H1 (cell line): Measurements from ENCODE around the gene THRB. TPM values are rescaled to one million over a fixed set of nuclear protein-coding genes. Genes with fewer than 3 reads are reported as not detected.

ENCODE experiments used
- EP300 ChIP-seq, 2 experiments: IDR thresholded peaks; 1 replicate in 1 of 2; 2 replicates in 1 of 2; pipeline ENCODE4 v1.6.1; 2011 to 2012; ENCODE audit warnings: low read depth in 2 of 2, low read length in 2 of 2, mild to moderate bottlenecking in 2 of 2, borderline replicate concordance in 1 of 2, inconsistent platforms in 1 of 2, moderate library complexity in 1 of 2
- POLR2AphosphoS5 ChIP-seq: IDR thresholded peaks from 2 replicates; pipeline ENCODE4 v1.6.1; 2011; ENCODE audit warnings: low read depth, low read length
- RFX5 ChIP-seq: IDR thresholded peaks from 2 replicates; pipeline ENCODE4 v1.6.1; 2011; ENCODE audit warnings: low read depth, low read length, improper control_type of control experiment, borderline replicate concordance
- SP2 ChIP-seq: IDR thresholded peaks from 2 replicates; pipeline ENCODE4 v1.6.1; 2012; ENCODE audit warnings: mild to moderate bottlenecking, low read length, inconsistent platforms
- polyA plus RNA-seq, 7 experiments: library from polyadenylated mRNA; depleted of rRNA in 3 of 7; stranded (reverse) in 5 of 7; unstranded in 2 of 7; fragments of >200 nt in 5 of 7; fragments of 200-250 nt in 2 of 7; gene quantifications; 1 replicate in 5 of 7; 2 replicates in 1 of 7; 4 replicates in 1 of 7; pipeline versions ENCODE4 v1.2.1 to v1.2.3, GENCODE V29; 2011 to 2013; ENCODE audit warnings: missing spikeins in 2 of 7, mixed read lengths in 2 of 7
- total RNA-seq: library from RNA; stranded (reverse); fragmentation: NEBNext Ultra II Directional; extraction: Animal tissue kit (Norgen Biotek cat#: 25700); gene quantifications from 2 replicates; pipeline ENCODE4 v1.2.1, GENCODE V29; 2021

The THRB gene
- total and polyA plus RNA-seq, 2 of the 8 experiments (the other 6 are each of a cell fraction or from before 2014, with no cell fraction given): 0.98 to 3.9 TPM

DNA sequence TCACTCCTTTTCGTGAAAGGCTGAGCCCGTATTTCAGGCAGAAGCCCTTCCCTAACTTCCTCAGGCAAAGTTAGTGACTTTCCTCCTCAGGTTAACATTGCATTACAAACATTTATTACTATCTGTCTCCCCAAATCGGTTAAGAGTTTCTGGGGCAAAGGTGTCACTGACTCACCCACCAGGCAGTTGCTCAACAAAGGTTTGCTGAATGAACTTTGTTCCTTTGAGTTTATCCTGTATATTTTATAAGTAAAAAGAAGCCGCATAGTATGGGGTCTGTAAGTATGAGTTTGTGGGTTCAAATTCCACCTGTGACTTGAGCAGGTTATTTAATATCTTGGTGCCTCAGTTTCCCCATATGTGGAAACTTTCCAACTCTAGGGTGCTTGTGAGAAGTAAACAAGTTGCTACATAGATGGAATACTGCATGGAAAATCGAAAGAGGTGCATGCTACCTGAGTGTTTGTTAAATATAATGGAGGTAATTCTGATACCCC is 177.7 kb downstream of the THRB start (continued):
- TF ChIP-seq EP300 (IDR thresholded peaks at IDR 0.05; ENCODE audit: borderline replicate concordance in 1 of 2, low read depth in 2 of 2, low read length in 2 of 2) (no peak), RFX5 (no peak), POLR2AphosphoS5 (no peak), SP2 (no peak)
